Right atrium auricular region (tissue), 2 donors: ENCODE results near the gene CFAP119. TPM values are rescaled to one million over a fixed set of nuclear protein-coding genes. Genes with fewer than 3 reads are reported as not detected.

Source experiments
- DNase-seq: peaks from one replicate; pipeline ENCODE4 v3.0.0-alpha.2; 2019; ENCODE audit warnings: low spot score
- H3K27ac ChIP-seq, 2 donors: fragments of 200-600 bp; sonication (generic); 1 replicate in 1 of 2; 2 replicates in 1 of 2; pipeline ENCODE4 v1.5.1; 2016 to 2019
- H3K27me3 ChIP-seq, 2 donors: fragments of 200-600 bp; sonication (generic); one replicate each; pipeline versions ENCODE4 v1.5.1 to v1.6.0; 2017 to 2019
- H3K36me3 ChIP-seq: fragments of 200-600 bp; sonication (generic); one replicate; pipeline ENCODE4 v1.5.1; 2016
- H3K4me1 ChIP-seq, 2 donors: fragments of 200-600 bp; sonication (generic); one replicate each; pipeline versions ENCODE4 v1.5.1 to v1.6.0; 2017 to 2019
- H3K4me3 ChIP-seq, 2 donors: fragments of 200-600 bp; sonication (generic); 1 replicate in 1 of 2; 2 replicates in 1 of 2; pipeline ENCODE4 v1.5.1; 2017 to 2019; ENCODE audit warnings: mild to moderate bottlenecking in 1 of 2, moderate library complexity in 1 of 2
- H3K9me3 ChIP-seq, 2 donors: fragments of 200-600 bp; sonication (generic); one replicate each; pipeline ENCODE4 v1.5.1; 2019
- CTCF ChIP-seq, 2 donors: fragments of 200-600 bp; sonication (generic); IDR thresholded peaks; one replicate each; pipeline ENCODE4 v1.5.1; 2019; ENCODE audit warnings: antibody characterized with exemption in 2 of 2
- total RNA-seq, 2 donors: library from RNA; depleted of rRNA; stranded (reverse); fragments of >200 nt; gene quantifications; one replicate each; pipeline ENCODE4 v1.1.0, GENCODE V29; 2016

CFAP119 gene
- total RNA-seq, 2 donors from 2014 or later = 0.37 to 0.83 TPM

DNA sequence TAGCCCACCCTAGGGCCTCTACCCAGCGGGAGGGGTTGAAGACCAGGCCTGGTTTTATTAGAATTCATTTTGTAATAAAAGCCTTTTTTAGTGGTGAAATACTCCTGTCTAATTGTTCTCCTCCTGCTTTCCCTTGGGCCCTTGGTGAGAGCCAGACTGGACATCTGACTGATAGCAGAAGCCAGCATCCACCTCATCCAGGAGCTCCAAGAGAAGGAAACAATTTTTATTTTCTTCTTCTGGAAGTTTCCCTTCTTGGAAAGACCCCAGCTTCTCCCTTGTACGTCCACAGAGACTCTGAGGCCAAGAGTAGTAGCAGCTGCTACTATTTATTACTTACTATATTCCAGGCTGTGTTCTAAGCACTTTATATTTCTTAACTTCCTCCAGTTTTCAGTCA, 17.7 kb downstream of the CFAP119 start:
- Histone ChIP-seq H3K4me3 (no peak overlapping the region), H3K36me3 (peaks cover 19% of the 10 kb centered on the region), H3K4me1 (peaks cover 0 to 37% of the 10 kb centered on the region in 2 donors), H3K27ac (peak overlapping the region; percentile 6 to 55), H3K9me3 (no peaks in the 10 kb centered on the region), H3K27me3 (no peaks in the 10 kb centered on the region)
- no peak for DNase-seq
- no peak for TF ChIP-seq CTCF (IDR thresholded peaks at IDR 0.05)

GRCh38 chr16:30743716-30744115, 18.1 kb downstream of the CFAP119 start:
- Histone ChIP-seq H3K27ac (peak overlapping the region; percentile 6 to 55), H3K4me1 (peaks cover 0 to 32% of the 10 kb centered on the region in 2 donors), H3K36me3 (peaks cover 24% of the 10 kb centered on the region), H3K4me3 (no peak overlapping the region), H3K9me3 (no peaks in the 10 kb centered on the region), H3K27me3 (no peaks in the 10 kb centered on the region)
- TF ChIP-seq CTCF (IDR thresholded peaks at IDR 0.05) = no peak
- no peak for DNase-seq

DNA sequence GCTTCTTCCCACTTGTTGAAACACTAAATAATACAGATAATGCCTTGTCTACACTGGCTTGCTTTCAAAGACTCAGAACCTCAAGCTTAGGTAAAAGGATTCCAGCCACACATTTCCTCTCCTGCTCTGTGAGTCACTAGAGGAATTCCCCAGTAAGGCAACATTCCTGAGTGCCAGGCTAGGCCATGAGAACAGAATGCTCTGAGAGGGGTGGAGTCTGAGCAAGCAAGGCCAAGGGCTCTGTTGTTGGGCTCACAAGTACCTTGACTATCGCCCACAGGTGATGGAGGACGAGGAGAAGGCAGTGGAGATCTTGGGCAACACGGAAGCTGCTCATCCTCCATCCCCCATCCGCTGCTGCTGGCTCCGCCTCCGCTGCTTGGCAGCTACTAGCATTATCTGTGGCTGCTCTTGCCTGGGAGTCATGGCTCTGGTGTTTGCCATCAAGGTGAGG, 20.4 kb downstream of the CFAP119 start:
- Histone ChIP-seq H3K9me3 (no peaks in the 10 kb centered on the region), H3K4me3 (no peak overlapping the region), H3K27me3 (no peaks in the 10 kb centered on the region), H3K27ac (peak overlapping the region; percentile 35 to 52), H3K36me3 (peaks cover 46% of the 10 kb centered on the region), H3K4me1 (peaks cover 0 to 24% of the 10 kb centered on the region in 2 donors)
- no peak for TF ChIP-seq CTCF (IDR thresholded peaks at IDR 0.05)
- no peak for DNase-seq

DNA sequence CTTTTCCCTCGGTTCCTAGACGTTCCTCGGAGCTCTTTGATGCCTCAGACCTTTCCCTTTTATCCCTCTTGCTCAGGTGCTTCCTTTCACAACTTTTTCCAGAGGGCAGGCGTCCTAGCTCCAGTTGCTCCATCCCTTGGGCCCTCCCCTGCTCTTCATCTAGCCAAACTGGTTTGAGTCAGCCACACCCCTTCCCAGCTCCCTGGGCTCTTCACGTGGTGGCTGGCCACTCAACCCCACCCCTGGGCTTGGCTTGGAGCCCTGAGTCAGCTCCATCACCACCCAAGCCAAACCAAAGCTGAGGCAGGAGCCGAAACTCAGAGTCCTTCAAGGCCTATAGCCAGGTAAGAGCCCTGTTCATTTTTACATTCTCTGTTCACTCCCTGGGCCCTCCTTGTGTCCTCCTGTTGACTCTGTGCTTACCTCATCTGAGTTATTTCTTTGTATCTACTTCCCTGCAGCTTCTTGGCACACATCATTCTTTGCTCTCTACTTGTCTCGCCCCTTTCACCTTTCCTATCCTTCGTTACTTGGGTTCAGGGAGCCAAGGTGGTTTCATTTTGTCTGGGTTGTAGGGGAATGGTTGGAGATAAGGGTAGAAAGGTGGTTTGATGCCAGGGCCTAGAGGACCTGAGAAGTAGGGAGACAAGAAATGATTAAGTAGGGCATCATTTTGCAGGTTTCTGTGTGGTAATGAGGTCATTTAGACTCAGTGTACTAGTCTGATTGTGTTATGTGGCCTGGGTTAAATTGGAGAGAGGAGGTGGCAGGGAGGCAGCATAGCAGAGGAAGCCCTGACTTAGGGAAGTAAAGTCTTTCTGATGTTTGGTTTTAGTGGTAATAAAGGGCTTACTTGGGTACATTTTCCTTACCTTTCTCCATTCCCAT, 21.3 kb downstream of the CFAP119 start:
- Histone ChIP-seq H3K9me3 (no peaks in the 10 kb centered on the region), H3K4me1 (peaks cover 0 to 24% of the 10 kb centered on the region in 2 donors), H3K4me3 (no peak overlapping the region), H3K27me3 (no peaks in the 10 kb centered on the region), H3K27ac (peak overlapping the region; percentile 35 to 52), H3K36me3 (peaks cover 55% of the 10 kb centered on the region)
- peak; percentile 90 for DNase-seq
- TF ChIP-seq CTCF (IDR thresholded peaks at IDR 0.05) = no peak

- no peak for TF ChIP-seq CTCF (IDR thresholded peaks at IDR 0.05)
- Histone ChIP-seq H3K9me3 (no peaks in the 10 kb centered on the region), H3K4me1 (peaks cover 0 to 24% of the 10 kb centered on the region in 2 donors), H3K36me3 (peaks cover 55% of the 10 kb centered on the region), H3K27me3 (no peaks in the 10 kb centered on the region), H3K4me3 (no peak overlapping the region), H3K27ac (no peak overlapping the region)
- DNase-seq = no peak
These were observed 22.6 kb downstream of the CFAP119 start for GRCh38 chr16:30738984-30739951.
